MCF 10A (cell line): ENCODE measurements around the gene SLC39A6. TPM values are rescaled to one million over a fixed set of nuclear protein-coding genes. Genes with fewer than 3 reads are reported as not detected.
A peak's percentile ranks its signal among the peaks of the same experiment; 100 is the strongest.

Experiments used
- BruUV-seq: library from RNA; stranded (reverse); fragments of 400-500 nt; replicated peaks from 2 replicates; lab custom pipeline; 2021; lab: Mats Ljungman, UMichigan
- CTCF ChIA-PET: fragments of 300-600 bp; sonication (Branson Sonifier 250); formaldehyde crosslinking; extraction: SDS; loops from one replicate; lab custom pipeline; 2021; ENCODE audit warnings: antibody characterized with exemption, inconsistent platforms; lab: Yijun Ruan, JAX
- POLR2A ChIA-PET: fragments of 300-600, 350-650 bp; sonication (Branson Sonifier 250); formaldehyde crosslinking; extraction: SDS; loops from one replicate; lab custom pipeline; 2020; ENCODE audit warnings: antibody characterized with exemption, inconsistent platforms; lab: Yijun Ruan, JAX
- DNase-seq: peaks from one replicate; pipeline ENCODE4 v3.0.0-alpha.2; 2018; ENCODE audit not compliant: unreplicated experiment
- H3K27ac Mint-ChIP-seq: one replicate; pipeline ENCODE4 v1.8.0; 2022; ENCODE audit warnings: mild to moderate bottlenecking, low read depth, mixed read lengths; ENCODE audit not compliant: unreplicated experiment
- H3K27me3 Mint-ChIP-seq: one replicate; pipeline ENCODE4 v1.8.0; 2022; ENCODE audit warnings: mixed read lengths; ENCODE audit not compliant: insufficient read depth, unreplicated experiment
- H3K36me3 Mint-ChIP-seq: one replicate; pipeline ENCODE4 v1.8.0; 2022; ENCODE audit warnings: mild to moderate bottlenecking, moderate library complexity, mixed read lengths; ENCODE audit not compliant: insufficient read depth, unreplicated experiment
- H3K4me1 Mint-ChIP-seq: one replicate; pipeline ENCODE4 v1.8.0; 2022; ENCODE audit warnings: mixed read lengths; ENCODE audit not compliant: insufficient read depth, unreplicated experiment
- H3K4me3 Mint-ChIP-seq: one replicate; pipeline ENCODE4 v1.8.0; 2022; ENCODE audit warnings: mild to moderate bottlenecking, moderate library complexity, mixed read lengths; ENCODE audit not compliant: unreplicated experiment
- H3K9me3 Mint-ChIP-seq: one replicate; pipeline ENCODE4 v1.8.0; 2022; ENCODE audit warnings: mixed read lengths; ENCODE audit not compliant: unreplicated experiment
- CTCF ChIP-seq: fragments of 200-600 bp; IDR thresholded peaks from one replicate; pipeline ENCODE4 v1.8.0; 2022; ENCODE audit warnings: antibody characterized with exemption, mild to moderate bottlenecking; ENCODE audit not compliant: unreplicated experiment
- intact Hi-C: fragments of 100-400 bp; cut with micrococcal nuclease; formaldehyde crosslinking; loops from 2 replicates; pipeline ENCODE4 v1.14.1; 2022
- total RNA-seq: library from RNA; stranded (reverse); gene quantifications from 2 replicates; pipeline ENCODE4 v1.2.3, GENCODE V29; 2022

Gene SLC39A6
- total RNA-seq, 1 experiment from 2014 or later = 49.7 TPM

- no peak for TF ChIP-seq CTCF
- intact Hi-C loops = no loop called here
- Mint-ChIP-seq H3K9me3 (no peaks in the 10 kb centered on the region), H3K27ac (no peak overlapping the region), H3K27me3 (no peaks in the 10 kb centered on the region), H3K36me3 (peaks cover 38% of the 10 kb centered on the region), H3K4me1 (peaks cover 37% of the 10 kb centered on the region), H3K4me3 (peak overlapping the region; percentile 96)
- CTCF ChIA-PET = interaction anchor here (0.6 kb wide), 1 partner anchor 62 kb away, joined by 3 read pairs; no protein-coding TSS in a partner anchor
- POLR2A ChIA-PET = interaction anchor here (0.6 to 4.3 kb wide), 3 partner anchors 9 to 56 kb away, joined by 3 to 36 read pairs (median 10); partner anchors contain the start of gene MOCOS
- DNase-seq = no peak
- no TSS peak for BruUV-seq
Measured at GRCh38 chr18:36131692-36132483, 2.7 kb upstream of the SLC39A6 start.

GRCh38 chr18:36130883-36131653 is 1.9 kb upstream of the SLC39A6 start:
- POLR2A ChIA-PET = interaction anchor here (0.7 to 4.6 kb wide), 12 partner anchors 9 to 666 kb away, joined by 3 to 92 read pairs (median 9); partner anchors contain the start of genes MOCOS, RMP24 and RPRD1A

GRCh38 chr18:36130039-36130831 is 1.1 kb upstream of the SLC39A6 start:
- ChIA-PET POLR2A (interaction anchor here (0.7 to 4.6 kb wide), 26 partner anchors 10 to 674 kb away, joined by 3 to 92 read pairs (median 4); partner anchors contain the start of genes MOCOS, RMP24 and RPRD1A), CTCF (interaction anchor here (0.6 to 1.8 kb wide), 3 partner anchors 60 to 154 kb away, joined by 3 to 7 read pairs (median 3); no protein-coding TSS in a partner anchor)
- H3K4me3 Mint-ChIP-seq = peak overlapping the region; percentile 96
- TF ChIP-seq CTCF = no peak
- intact Hi-C loops = no loop called here
- peaks cover 29% of the 10 kb centered on the region for H3K36me3 Mint-ChIP-seq
- TSS peak; percentile 48 for BruUV-seq
- H3K27me3 Mint-ChIP-seq = no peaks in the 10 kb centered on the region
- H3K4me1 Mint-ChIP-seq = peaks cover 31% of the 10 kb centered on the region
- no peaks in the 10 kb centered on the region for H3K9me3 Mint-ChIP-seq
- DNase-seq = no peak
- H3K27ac Mint-ChIP-seq = peak overlapping the region; percentile 97

More at GRCh38 chr18:36130883-36131653, 1.9 kb upstream of the SLC39A6 start:
- CTCF ChIA-PET = interaction anchor here (0.6 to 1.8 kb wide), 5 partner anchors 59 to 153 kb away, joined by 3 to 7 read pairs (median 3); no protein-coding TSS in a partner anchor
- Mint-ChIP-seq H3K4me1 (peaks cover 37% of the 10 kb centered on the region), H3K9me3 (no peaks in the 10 kb centered on the region), H3K27me3 (no peaks in the 10 kb centered on the region), H3K27ac (peak overlapping the region; percentile 97), H3K36me3 (peaks cover 37% of the 10 kb centered on the region), H3K4me3 (peak overlapping the region; percentile 96)
- no peak for TF ChIP-seq CTCF
- no peak for DNase-seq
- intact Hi-C loops = no loop called here
- no TSS peak for BruUV-seq
